Activated effector memory CD4-positive, alpha-beta T cell treated with Interleukin-2 at 50 U/mL for 16 hours (primary cell): ENCODE measurements around the gene CCDC157.

Source experiments
- DNase-seq: peaks from one replicate; pipeline ENCODE4 v3.0.0-alpha.2; 2020

The CCDC157 gene

GRCh38 chr22:30356449-30357235 is at the start of gene CCDC157, which contains the start of gene SF3A1:
Gene CCDC157 (plus strand): TSS chr22:30357007. CDS start chr22:30366001, 8,994 bp downstream.
Gene SF3A1 (minus strand): TSS chr22:30356894. CDS start chr22:30356792, 102 bp downstream.
- DNase-seq: peak; percentile 79

DNA sequence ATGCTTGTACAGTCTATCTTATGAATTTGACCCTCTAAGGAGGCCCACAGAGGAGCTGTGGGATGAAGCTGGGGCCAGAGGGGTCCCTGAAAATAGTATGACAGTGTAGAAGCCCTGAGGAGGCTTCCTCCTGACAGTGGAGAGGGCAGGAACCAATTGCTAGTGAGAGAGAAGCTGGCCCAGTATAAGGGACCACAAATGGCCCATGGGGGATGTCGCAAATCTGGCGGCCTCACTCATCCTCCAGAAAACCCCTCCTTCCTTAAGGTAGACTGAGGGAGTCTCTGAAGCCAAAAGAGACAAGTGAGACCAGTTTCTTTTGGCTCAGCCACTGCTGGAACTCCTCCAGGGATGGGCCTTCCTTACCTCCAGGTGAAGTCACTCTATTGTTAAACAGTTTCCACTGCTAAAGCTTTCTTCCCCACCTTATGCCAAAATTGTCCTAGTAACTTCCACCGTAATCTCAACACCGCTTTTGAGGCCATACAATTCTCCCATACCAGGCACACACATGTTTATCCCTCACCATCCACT is 49.7 kb upstream of the CCDC157 start:
- DNase-seq: no peak

GRCh38 chr22:30308093-30308492 is 48.7 kb upstream of the CCDC157 start:
- no peak for DNase-seq

GRCh38 chr22:30308518-30309230 is 48.1 kb upstream of the CCDC157 start:
- no peak for DNase-seq

DNA sequence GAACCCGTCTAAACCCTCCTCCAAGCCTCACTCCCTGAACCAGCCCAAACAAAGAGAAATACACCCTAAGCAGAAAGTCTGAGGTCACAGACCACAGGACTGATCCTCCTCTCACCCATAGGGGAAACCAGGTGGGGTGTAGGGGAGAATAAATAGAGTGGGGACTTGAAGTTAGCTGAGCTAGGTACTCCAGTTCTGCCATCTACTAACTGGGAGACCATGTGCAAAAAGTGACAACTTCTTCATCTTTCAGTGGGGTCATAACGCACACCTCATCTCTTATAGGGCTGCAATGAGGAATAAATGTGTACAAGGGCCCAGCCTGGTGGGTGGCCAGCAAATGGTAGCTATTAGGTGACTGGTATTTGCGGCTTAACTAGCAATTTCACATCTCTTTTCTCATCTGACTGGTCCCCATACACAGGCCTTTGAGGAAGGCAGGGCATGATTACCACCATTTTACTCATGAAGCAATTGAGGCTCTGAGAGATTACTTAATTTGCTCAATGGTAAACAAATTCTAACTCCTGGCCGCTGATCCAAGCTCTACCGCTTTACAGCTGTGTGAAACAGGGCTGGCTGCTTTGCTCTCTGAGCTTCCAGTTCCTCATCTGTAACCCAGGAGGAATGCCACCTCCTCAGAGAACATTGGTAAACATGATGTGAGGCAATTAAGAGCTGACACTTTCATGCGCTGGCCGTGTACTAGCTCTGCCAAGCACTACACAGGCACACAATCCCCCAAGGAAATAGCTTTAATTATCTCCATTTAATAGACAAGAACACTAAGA is 46.7 kb upstream of the CCDC157 start:
- DNase-seq: no peak

- DNase-seq: no peak
Observed at GRCh38 chr22:30310881-30311771, 45.7 kb upstream of the CCDC157 start.

DNA sequence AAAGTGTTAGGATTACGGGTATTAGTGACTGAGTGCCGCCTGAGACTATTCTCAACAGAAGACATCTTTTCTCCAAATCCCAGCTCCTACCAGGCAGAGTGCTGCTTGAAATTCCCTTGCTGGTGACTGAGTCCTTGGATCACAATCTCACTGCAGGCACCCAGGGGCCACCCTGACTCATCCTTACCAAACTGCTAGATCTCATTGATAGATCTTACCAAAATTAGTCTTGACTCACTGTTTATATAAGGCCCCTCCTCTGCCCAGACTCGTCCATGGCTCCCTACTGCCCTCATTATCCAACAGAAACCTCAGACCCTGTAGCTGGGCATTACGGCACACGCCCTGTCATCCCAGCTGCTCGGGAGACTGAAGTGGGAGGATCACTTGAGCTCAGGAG is 44.8 kb upstream of the CCDC157 start:
- DNase-seq: no peak

GRCh38 chr22:30313527-30314363 is 43.1 kb upstream of the CCDC157 start:
- no peak for DNase-seq

DNA sequence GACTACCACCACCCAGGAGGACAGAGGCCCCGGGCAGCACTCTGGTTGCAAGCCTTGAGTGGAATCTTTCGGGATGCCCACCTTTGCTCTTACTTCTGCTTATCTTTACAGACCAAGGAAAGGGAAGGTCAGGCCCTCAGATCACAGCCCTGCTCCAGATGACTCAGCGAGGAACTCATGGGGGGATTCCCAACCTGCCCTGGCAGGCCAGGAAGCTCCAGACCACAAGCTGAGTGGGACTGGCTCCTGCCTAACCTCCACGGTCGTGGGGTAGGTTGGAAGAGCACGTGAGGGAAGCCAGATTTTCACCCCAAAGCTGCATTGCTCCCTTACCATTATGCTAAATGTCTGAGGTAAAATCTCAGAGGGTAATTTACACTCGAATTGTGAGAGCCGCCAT is 41.9 kb upstream of the CCDC157 start:
- peak; percentile 27 for DNase-seq

DNA sequence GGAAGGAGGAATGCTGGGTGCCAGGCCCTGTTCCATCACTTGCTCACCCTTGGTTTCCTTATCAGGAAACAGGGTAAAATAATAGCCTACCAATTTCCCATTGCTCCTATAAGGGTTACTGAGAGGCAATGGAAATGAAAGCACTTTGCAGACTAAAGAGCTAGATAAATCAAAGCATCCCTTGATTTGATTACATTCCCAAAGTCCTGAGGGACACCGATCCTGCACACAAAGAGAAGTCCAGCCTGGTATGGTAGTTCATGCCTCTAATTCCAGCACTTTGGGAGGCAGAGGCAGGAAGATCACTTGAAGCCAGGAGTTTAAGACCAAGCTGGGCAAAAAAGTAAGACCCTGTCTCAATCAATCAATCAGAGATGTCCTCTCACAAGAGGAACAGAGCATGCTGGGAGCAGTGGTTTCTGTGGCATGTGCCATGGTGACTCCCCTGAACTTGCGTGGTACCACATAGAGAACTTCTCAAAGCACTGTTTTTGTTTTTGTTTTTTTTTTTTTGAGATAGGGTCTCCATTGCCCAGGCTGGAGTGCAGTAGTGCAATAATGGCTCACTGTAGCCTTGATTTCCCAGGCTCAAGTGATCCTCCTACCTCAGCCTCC is 40.7 kb upstream of the CCDC157 start:
- DNase-seq: no peak

DNA sequence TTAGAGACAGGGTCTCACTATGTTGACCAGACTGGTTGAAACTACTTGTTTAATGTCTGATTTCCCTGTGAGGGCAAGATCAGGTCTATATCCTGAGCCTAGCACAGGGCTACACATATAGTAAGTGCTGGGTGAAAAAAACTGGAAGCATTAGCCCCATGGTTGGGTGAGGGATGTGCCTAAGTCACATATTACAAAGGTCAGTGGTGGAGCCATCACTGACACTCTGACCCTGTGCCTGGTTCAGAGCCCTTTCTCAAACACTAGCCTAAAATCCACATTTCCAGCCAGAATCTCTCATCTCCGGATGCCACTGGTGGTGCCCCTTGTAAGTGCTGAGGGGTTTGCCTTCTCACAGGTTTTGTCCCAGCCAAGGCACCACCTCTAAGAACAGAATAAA is 39.0 kb upstream of the CCDC157 start:
- DNase-seq: no peak

- DNase-seq: no peak
Observed at GRCh38 chr22:30318799-30319419, 37.9 kb upstream of the CCDC157 start.

- no peak for DNase-seq
Observed at GRCh38 chr22:30320021-30320556, 36.7 kb upstream of the CCDC157 start.

DNA sequence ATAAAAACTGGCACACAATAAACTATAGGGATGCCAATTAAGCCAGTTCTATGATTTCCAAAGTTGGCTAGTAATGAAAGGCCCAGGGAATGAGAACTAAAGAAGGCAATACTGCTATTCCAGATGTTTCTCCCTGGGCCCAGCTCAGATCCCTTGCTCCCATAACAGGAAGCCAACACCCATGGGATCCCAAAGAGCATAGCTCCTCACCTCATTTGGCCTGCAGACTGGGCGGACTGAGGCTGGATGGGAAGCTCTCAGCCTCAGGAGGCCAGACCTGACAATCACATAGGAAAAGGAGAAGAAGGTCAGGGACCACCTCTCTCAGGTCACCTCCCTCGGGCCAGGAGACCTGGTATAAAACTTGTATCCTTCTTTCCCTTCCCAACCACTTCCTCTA is 35.3 kb upstream of the CCDC157 start:
- DNase-seq: no peak

DNA sequence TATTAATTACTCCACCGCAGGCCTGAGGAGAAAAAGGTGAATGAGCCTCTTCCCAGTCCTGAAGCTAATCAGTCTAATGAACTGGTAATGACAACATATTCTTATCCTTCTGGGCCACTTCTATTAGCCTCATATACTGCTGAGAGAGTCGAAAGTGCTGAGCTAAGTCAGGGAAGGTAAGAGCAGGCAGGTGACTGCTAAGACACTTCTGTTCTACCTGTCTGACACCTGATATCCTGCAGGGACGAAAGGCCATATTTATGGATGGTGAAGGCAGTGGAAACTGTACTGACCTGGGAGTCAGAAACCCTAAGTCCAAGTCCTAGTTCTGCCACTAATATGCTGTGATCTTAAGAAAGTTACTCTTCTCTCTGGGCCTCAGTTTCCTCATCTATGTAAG is 33.6 kb upstream of the CCDC157 start:
- no peak for DNase-seq

GRCh38 chr22:30324014-30324730 is 32.6 kb upstream of the CCDC157 start:
- DNase-seq: peak; percentile 32

DNA sequence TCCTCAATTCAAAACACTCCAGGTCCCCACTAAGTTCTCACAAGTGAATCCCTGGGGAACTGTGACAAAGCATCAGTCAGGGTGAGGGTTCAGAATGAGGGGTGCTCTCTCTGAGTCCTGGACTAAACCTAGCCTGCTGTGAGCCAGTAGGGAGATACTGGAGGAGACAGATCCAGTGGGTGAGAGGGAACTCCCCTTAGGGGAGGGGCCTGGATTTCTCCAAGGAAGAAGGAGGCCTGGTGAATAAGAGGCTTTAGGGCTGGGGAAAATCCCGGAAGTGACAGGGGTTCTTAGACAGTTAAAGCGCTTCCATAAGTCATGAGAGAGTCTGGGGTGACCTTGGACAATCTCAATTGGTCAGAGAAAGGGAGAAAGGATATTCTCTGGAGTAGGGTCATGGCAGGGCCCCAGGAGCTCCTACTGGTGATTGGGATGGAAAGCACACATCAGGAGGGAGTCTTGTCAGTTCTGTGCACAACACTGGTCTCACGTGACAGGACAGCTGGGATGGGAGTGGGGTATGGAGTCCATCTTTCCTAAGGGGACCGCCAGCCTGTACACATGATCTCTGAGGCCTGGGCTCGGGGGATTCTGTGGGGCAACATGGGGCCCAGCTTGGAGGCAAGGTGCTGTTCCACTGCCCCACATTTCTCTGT is 31.6 kb upstream of the CCDC157 start:
- no peak for DNase-seq

GRCh38 chr22:30325724-30326254 is 31.0 kb upstream of the CCDC157 start:
- DNase-seq: no peak
